ENCODE measurements around the gene FANCI. TPM values are rescaled to one million over a fixed set of nuclear protein-coding genes. Genes with fewer than 3 reads are reported as not detected.

The FANCI gene
- polyA plus RNA-seq (2011; rRNA removed) = 9.2 and 13.2 TPM in 2 replicates
- polyA minus RNA-seq (2011; rRNA and poly(A)+ RNA removed) = 5.5 and 9.5 TPM in 2 replicates

DNA sequence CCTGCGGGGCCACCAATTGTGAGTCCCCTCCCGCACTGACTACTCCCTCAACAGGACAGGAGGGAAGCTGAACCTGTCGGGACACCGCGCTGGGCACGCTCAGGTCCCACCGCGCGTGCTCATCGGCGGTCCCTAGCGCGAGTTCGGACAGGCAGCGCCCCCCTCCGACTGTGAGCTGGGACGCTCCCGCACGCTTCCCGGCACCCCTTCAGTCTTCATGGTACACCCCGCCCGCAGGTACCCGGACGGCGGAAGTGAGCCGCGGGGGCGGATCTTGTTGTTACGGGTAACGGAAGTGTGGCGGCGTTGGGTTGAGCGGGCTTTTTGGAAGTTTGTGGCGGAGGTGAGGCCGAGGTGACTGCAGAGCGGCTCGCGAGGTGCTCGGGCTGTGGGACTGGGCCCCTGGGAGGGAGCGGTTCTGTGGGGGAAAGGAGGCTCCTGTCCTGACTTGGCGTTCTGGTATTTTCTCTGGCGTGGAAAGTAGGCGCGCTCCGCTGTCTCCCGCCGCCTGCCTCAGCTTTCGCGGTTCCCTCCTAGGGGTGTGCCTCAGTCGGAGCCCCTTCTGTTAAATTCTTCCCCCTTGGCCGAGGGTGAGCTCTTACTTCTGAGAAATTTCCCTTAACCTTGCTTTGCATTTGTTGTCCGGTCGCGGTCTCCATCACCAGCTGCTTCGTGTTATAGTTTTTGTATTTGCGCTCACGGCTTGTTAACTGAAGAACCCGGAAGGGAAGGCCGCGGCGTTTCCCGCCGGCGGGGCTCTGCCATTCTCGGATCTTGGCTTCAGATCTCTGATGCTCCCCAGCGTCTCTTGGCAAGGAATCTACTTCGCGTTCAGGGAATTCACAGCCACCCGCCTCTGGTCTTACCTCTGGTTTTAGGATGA, at the start of gene FANCI:
Gene FANCI (plus strand): TSS at position 289 of the 883 bp plus-strand sequence. CDS start 3,669 bp downstream, outside the sequence.
- no peaks in the 10 kb centered on the region for H3K27me3 ChIP-seq (ENCODE audit: control insufficient read depth, insufficient read depth, low read length)
- H3K27ac ChIP-seq (ENCODE audit: low read depth, low read length) = peak within 1 kb of the TSS; percentile 57
- DNase-seq (ENCODE audit: low read depth, low spot score) = peak; percentile 76
- ChIA-PET POLR2A (no interaction called here), CTCF (interaction anchor here (0.7 to 4.6 kb wide), 8 partner anchors 9 to 321 kb away, joined by 3 to 53 read pairs (median 4); no protein-coding TSS in a partner anchor)
- H3K9me3 ChIP-seq (ENCODE audit: control insufficient read depth, insufficient read depth, low read length) = peaks cover 7% of the 10 kb centered on the region; the same call in 1 of the 2 replicates
- TF ChIP-seq, protein P1, sequence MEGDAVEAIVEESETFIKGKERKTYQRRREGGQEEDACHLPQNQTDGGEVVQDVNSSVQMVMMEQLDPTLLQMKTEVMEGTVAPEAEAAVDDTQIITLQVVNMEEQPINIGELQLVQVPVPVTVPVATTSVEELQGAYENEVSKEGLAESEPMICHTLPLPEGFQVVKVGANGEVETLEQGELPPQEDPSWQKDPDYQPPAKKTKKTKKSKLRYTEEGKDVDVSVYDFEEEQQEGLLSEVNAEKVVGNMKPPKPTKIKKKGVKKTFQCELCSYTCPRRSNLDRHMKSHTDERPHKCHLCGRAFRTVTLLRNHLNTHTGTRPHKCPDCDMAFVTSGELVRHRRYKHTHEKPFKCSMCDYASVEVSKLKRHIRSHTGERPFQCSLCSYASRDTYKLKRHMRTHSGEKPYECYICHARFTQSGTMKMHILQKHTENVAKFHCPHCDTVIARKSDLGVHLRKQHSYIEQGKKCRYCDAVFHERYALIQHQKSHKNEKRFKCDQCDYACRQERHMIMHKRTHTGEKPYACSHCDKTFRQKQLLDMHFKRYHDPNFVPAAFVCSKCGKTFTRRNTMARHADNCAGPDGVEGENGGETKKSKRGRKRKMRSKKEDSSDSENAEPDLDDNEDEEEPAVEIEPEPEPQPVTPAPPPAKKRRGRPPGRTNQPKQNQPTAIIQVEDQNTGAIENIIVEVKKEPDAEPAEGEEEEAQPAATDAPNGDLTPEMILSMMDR (IDR thresholded peaks at IDR 0.05; ENCODE audit: low read depth, low read length) = peak; percentile 53
- H3K4me3 ChIP-seq (ENCODE audit: low read depth, low read length) = peak within 1 kb of the TSS; percentile 93

DNA sequence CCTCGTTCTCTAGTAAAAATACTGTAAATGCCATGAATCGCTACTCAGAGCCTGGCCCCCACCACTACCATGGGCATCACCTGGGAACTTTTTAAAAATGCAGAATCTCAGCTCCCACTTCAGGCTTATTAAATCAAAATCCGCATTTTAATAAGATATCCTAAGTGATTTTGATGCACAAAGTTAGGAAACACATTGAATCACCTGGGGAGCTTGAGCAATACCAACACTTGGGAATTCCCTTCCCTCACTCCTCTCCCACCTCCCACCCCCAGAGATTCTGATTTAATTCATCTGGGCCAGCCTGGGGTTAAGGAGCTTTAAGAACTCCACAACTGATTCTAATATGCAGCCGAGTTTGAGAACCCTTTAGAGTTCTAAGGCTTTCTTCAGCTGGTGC, 49.2 kb upstream of the FANCI start:
- H3K4me3 ChIP-seq (ENCODE audit: low read depth, low read length) = no peak overlapping the region
- no peak overlapping the region for H3K27ac ChIP-seq (ENCODE audit: low read depth, low read length)
- no peaks in the 10 kb centered on the region for H3K9me3 ChIP-seq (ENCODE audit: control insufficient read depth, insufficient read depth, low read length)
- TF ChIP-seq, protein P1 (IDR thresholded peaks at IDR 0.05; ENCODE audit: low read depth, low read length) = no peak
- no peaks in the 10 kb centered on the region for H3K27me3 ChIP-seq (ENCODE audit: control insufficient read depth, insufficient read depth, low read length)
- DNase-seq (ENCODE audit: low read depth, low spot score) = no peak
- POLR2A ChIA-PET = no interaction called here
- CTCF ChIA-PET = interaction anchor here (1.0 to 5.9 kb wide), 5 partner anchors 11 to 137 kb away, joined by 3 to 65 read pairs (median 7); no protein-coding TSS in a partner anchor

DNA sequence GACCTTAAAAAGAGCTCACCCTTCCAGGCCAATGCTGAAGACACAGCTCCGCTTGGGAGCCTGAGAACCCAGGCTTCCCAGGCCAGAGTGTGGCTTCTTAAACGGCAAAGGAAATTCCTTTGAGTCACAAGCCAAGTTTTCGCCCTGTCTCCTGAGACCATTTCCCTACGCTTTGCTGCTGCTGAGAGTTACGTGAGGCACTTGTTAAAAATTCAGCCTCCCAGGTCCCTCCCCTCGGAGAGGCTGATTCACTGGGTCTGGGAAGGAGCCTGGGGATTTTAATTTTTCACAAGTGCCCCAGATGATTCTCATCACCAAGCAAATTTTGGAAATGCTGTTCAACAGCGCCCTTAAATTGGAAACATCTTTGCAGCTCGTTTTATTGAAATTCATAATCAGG, 47.9 kb upstream of the FANCI start:
- CTCF ChIA-PET = interaction anchor here (0.5 to 5.9 kb wide), 4 partner anchors 8 to 296 kb away, joined by 3 to 65 read pairs (median 4); no protein-coding TSS in a partner anchor

DNA sequence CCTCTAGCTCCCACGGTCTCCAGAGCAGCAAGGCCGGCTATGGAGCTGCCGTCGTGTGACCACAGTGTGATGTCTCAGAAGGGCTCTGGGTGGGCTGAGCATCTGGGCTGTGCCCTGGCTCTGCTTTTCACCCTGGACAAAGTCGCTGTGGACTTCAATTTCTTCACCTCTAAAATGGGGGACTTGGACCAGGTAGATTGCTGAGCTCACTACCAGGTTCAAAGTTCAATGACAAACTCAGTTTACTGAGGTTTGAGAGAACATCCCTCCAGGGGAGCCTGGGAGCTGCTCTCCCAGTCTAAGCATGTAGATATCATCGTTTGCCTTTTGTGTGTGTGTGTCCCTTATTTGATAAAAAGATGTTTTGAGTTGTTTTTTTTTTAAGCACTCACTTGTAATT, 47.5 kb upstream of the FANCI start:
- POLR2A ChIA-PET = no interaction called here
- CTCF ChIA-PET = interaction anchor here (0.7 to 5.9 kb wide), 4 partner anchors 8 to 144 kb away, joined by 3 to 65 read pairs (median 4); no protein-coding TSS in a partner anchor
- DNase-seq (ENCODE audit: low read depth, low spot score) = no peak
- H3K9me3 ChIP-seq (ENCODE audit: control insufficient read depth, insufficient read depth, low read length) = no peaks in the 10 kb centered on the region
- no peak overlapping the region for H3K27ac ChIP-seq (ENCODE audit: low read depth, low read length)
- TF ChIP-seq, protein P1 (IDR thresholded peaks at IDR 0.05; ENCODE audit: low read depth, low read length) = no peak
- no peaks in the 10 kb centered on the region for H3K27me3 ChIP-seq (ENCODE audit: control insufficient read depth, insufficient read depth, low read length)
- H3K4me3 ChIP-seq (ENCODE audit: low read depth, low read length) = no peak overlapping the region

More for the DNA sequence above, 47.9 kb upstream of the FANCI start:
- DNase-seq (ENCODE audit: low read depth, low spot score) = no peak
- POLR2A ChIA-PET = no interaction called here
- H3K9me3 ChIP-seq (ENCODE audit: control insufficient read depth, insufficient read depth, low read length) = no peaks in the 10 kb centered on the region
- TF ChIP-seq, protein P1 (IDR thresholded peaks at IDR 0.05; ENCODE audit: low read depth, low read length) = no peak
- H3K4me3 ChIP-seq (ENCODE audit: low read depth, low read length) = no peak overlapping the region
- H3K27ac ChIP-seq (ENCODE audit: low read depth, low read length) = no peak overlapping the region
- H3K27me3 ChIP-seq (ENCODE audit: control insufficient read depth, insufficient read depth, low read length) = no peaks in the 10 kb centered on the region

DNA sequence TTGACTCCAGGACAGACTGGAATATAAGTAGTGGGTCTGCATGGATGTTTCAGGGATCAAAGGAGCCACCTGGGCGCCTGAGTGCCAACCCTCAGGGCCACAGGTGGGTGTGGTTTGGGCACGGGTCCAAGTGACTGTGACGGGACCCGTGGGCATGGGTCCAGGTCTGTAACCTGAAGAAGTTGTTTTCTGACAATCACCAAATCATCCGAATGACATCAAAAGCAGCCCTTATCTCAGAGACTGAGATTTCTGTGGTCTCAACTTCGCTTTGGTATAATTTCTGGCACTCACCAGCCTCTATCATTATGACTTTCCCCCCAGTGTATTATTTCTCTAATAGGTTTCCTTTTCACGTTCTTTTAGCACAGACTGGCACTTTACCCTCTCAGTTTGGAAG, 46.8 kb upstream of the FANCI start:
- DNase-seq (ENCODE audit: low read depth, low spot score) = no peak
- H3K4me3 ChIP-seq (ENCODE audit: low read depth, low read length) = no peak overlapping the region
- no peak overlapping the region for H3K27ac ChIP-seq (ENCODE audit: low read depth, low read length)
- ChIA-PET CTCF (interaction anchor here (1.1 to 5.9 kb wide), 2 partner anchors 10 to 20 kb away, joined by 3 to 65 read pairs; no protein-coding TSS in a partner anchor), POLR2A (no interaction called here)
- H3K27me3 ChIP-seq (ENCODE audit: control insufficient read depth, insufficient read depth, low read length) = no peaks in the 10 kb centered on the region
- TF ChIP-seq, protein P1 (IDR thresholded peaks at IDR 0.05; ENCODE audit: low read depth, low read length) = no peak
- H3K9me3 ChIP-seq (ENCODE audit: control insufficient read depth, insufficient read depth, low read length) = no peaks in the 10 kb centered on the region
